NCI-H1092 treated with DMSO at 0.1 percent for 48 hours (cell line): Measurements from ENCODE around the gene FIBP.

Experiments
- DNase-seq: peaks from one replicate; lab custom pipeline; 2025; lab: John Stamatoyannopoulos, UW

FIBP gene

DNA sequence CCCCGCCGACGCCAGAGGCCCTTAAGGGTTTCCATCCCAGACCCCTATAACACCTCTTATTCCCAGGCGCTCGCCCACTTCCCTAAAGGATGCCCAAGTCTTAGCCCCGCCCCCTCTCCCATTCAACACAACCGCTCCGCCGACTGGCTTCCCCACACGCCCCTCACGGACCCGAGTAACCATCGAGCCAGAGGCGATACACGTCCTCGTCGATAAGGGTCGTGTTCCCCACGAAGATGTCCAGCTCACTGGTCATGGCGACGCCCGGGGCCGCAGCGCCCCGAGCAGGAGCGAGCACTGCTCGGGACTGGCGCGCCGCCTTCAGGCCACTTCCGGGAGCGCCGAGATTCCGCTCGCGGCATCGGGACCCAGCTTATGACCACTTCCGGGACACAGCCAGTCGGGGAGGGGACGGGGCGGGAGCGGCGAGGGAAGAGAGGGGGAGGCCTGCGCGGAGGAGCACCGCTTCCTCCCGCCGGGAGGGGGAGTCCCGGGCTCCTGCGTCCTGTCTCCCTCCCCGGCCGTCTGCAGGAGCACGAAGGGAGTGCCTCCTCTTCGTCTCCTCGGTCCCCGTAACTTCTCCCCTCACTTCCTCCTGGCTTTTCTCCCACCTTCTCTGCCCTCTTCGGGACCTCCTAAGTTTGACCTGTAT lies at the start of gene FIBP:
Gene FIBP (minus strand): TSS at position 309 of the 652 bp plus-strand sequence. CDS start 53 bp downstream, at position 256.
- DNase-seq: peak; percentile 98

DNA sequence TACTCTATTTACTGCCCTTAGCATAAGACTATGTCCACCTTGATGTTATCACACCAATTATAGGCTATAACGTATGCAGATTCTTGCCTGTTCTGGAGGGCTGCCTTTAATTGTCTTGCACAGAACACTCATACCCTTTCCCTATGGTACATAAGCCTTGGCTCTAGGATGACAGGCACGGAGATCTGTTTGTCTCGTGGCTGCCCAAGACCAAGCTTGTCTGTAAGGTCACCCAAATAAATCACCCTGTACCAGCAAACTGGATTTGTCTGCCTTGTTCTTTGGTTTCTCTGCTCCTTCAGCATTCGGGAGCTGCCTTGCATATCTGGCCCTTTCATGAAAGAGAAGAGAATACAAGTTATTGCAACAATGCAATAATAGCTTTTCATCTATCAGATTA lies 49.5 kb upstream of the FIBP start:
- DNase-seq: no peak

DNA sequence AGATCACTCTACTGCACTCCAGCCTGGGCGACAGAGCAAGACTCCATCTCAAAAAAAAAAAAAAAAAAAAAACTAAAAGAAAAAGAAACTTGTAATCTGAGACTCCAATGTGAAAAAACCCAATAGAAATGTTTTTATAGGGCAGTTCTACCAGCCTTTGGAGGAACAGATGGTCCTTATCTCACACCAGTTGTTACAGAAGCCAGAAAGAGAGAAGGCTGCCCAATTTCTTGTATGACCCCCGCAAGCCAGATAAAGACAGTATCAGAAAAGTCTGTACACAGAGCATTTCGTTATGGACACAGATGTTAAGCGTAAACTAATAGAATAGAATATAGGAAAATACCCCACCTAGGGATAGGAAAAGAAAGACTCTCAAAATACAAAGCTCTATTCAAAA lies 45.7 kb upstream of the FIBP start:
- no peak for DNase-seq

DNA sequence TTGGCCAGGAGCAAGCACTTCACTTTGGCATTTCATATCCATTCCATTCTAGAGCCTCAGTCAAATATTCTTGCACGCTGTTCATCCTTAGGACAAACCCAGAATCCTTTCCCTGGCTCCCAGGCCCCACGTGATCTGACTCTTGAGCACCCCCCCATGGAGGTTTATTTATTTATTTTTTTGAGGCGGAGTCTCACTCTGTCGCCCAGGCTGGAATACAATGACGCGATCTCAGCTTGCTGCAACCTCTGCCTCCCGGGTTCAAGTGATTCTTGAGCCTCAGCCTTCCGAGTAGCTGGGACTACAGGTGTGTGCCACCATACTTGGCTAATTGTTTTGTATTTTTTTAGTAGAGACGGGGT lies 44.3 kb upstream of the FIBP start:
- no peak for DNase-seq

DNA sequence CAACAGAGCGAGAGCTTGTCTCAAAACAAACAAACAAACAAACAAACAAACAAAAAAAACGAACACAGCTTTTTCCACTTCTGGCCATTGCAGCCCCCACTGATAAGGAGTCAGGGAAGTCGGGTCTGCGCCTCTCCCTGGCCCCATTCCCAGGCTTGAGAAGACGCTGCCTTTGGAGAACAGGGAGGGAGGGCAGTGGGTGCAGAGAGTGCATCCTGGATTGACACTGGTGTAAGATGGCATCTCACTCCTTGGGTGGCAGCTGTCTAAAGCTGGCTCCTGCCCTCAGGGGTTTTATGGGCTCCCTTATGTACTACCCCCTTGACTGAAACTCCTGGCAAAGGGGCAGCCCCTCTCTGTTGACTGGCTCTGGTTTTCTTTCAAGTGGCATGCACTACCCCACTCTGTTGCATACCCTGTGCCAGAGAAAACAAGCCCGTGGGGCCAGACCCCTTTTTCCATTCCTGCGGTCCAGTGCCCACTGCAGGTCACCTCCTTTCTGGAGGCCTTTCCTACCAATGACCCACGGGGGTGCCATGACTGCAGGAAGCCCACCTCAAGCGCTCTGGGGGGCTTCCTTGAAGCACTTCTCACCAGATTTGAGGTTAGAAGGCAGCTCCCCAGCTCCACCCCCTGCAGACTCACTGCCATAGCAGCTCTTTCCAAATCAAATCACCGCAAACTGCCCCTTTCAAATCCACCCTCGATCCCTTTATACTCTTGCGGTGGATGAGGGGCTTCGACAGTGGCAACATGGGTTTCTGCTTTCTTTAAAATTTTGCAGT lies 43.7 kb upstream of the FIBP start:
- DNase-seq: no peak

DNA sequence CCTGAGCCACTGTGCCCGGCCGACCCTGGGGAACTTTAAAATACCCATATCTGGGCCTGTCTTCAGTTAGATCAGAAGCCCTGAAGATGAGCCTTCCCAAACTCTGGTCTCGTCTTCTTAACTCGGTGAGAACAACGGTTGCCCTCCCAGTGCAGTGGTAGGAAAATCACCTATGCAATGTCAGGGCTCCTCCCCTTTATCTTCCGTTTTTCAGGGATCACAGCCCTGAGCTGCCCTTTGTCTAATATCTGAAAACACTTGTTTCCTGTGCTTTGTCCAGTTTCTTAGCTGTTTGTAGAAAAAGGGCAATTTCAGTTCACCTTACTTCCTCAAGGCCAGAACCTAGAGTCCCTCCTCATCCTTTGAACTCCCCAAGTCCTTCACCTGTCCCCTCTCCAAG lies 40.4 kb upstream of the FIBP start:
- DNase-seq: no peak

DNA sequence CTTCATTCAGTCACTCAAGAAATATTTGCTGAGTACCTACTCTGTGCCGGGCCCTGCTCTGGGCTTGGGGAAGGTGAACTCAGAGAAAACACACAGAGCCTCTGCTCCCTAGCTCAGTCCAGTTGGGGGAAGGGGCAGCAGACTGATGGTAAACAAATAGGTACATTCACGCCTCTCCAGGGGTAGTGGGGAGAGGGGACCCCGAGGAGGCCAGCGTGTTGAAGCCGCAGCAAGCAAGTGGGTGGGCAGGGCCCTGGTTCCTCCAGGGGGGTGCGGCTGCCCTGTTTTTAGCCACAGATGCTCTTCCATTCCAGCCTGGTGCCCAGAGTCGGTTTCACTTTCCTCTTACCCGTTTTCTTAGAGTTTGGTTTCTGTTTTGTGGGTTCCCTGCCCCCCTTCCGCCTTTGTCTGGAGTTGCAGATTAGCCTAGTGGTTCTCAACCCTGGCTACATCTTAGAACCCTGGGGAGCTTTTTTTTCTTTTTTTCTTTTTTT lies 39.7 kb upstream of the FIBP start:
- DNase-seq: no peak

DNA sequence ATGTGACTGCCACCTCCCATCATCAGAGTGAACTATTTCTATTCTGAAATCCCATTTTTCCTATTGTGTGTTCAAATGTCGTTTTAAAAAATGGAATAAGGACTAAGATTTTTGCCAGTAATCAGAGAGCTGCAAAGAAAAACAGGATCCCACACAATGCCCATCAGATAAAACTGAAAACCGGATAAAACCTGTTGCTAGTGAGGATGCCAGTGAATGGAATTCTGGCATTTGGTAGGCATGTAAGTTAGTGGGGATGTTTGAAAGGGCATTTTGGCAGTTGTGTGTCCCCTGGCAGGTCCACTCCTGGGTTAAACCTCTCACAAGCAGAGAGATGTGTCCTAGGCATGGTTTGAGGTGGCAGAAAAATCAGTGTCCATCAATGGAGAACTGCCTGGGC lies 37.1 kb upstream of the FIBP start:
- DNase-seq: no peak

DNA sequence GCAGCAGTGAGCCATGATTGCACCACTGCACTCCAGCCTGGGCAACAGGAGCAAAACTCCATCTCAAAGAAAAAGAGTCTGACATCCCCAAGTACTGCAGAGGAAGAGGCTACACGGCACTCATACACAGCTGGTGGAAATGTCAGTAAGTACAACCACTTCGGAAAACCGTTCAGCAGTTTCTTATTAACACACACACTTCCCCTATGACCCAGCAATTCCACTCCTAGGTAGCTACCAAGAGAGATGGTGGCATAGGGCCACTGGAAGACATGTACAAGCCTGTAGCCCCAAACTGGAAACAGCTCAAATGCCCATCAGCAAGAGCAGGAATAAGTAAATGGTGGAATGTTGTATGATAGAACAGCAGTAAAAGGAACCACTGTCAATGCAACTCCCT lies 34.3 kb upstream of the FIBP start:
- no peak for DNase-seq

DNA sequence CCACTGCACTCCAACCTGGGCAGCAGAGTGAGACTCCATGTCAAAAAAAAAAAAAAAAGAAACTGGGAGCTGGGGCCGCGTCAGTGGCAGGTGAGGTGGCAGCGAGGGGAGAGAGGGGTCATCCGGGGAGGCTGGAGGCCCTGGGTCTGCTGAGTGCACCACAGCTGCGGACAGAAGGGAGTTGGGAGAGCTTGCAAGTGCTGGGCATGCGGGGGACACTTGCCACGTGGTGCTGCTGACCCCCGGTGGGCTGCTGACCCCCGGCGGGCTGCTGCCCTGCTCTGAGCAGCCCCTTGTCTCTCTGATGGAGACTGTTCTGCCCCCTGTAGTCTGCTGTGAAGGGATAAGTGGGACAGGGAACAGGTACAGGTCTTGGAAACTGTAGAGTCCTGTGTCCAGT lies 33.6 kb upstream of the FIBP start:
- DNase-seq: no peak

DNA sequence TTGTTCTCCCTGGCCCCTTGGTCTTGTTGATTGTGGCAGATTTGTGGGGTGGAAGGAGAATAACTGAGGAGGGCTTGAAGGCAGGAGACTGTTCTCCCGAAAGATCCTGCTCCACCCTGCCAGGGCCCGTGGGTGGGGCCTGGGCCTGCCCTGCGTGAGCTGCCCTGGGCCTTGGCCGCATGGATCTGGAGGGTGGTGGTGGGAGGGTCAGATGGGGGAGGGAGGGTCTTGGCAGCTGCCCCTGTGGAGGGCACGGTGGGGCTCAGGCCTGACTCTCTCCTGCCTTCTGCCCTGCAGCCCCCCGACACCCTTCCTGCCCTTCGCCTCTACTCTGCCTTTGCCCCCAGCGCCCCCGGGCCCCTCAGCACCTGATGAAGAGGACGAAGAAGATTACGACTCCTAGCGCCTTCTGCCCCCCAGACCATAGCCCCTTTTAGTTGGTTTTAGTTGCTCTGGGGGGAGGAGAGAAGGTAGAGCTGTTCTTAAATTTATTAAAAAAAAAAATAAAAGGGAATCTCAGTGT lies 32.8 kb upstream of the FIBP start:
- DNase-seq: no peak

DNA sequence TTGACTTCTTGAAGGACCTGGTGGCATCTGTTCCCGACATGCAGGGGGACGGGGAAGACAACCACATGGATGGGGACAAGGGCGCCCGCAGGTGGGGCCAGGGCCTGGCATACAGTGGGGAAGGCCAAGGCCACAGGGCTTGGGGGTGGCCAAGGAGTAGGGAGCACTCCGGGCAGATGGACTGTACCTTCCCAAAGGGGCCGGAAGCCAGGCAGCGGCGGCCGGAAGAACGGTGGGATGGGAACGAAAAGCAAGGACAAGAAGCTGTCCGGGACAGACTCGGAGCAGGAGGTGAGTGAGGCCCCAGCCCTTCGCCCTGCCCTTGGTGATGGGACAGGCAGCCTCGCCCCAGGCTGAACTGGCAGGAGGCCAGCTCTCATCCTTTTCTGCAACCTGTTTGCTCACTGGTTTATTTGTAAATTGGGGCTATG lies 32.1 kb upstream of the FIBP start:
- no peak for DNase-seq

DNA sequence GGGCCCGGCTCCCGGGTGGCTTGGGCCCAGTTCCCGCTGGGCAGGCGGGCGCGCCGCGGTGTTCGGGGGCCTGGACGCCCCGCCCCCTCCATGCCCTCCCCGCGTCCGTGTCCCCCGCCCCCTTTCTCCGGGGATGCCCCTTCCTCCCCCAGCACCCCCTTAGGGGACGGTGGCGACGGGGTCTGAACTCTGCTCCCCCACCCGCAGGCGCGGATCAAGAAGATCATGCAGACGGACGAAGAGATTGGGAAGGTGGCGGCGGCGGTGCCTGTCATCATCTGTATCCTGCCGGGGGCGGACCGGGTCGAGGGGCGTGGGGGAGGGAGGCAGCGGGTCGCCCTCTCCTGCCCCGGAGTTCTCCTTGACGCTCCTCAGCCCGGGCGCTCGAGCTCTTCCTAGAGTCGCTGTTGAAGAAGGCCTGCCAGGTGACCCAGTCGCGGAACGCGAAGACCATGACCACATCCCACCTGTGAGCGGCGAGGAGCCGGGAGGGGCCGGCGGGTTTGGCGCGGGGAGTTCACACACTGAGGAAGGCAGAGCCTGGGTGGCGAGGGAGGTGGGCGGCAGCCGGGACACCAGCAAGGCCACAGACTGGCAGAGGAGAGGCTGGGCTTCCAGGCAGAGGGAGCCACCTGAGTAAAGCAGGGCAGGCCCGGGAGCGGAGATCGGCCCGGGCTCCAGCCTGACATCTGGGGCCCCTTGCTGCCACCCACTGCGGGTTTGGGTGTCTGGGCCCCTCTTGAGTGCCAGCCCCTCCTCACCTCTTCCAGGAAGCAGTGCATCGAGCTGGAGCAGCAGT lies 31.5 kb upstream of the FIBP start:
- DNase-seq: peak; percentile 54

DNA sequence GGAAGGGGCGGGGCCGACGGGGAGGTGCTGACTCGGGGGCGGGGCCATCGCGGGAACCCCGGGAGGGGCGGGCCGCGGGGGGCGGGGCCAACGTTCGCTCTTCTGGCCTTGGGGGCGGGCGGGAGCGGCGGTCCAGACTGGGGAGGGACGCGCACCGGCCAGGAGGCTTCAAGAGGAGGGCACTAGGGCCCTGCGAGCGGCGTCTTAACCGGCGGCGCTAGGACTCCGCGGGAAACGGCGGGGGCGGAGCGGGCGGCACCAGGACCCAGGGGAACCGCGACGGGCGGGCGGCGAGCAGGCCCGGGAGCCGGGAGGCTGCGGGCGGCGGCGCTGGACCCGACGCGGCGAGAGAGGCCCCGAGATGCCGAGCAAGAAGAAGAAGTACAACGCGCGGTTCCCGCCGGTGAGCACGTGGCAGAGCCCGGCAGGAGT lies 30.9 kb upstream of the FIBP start, which contains the start of gene DRAP1:
Gene DRAP1 (plus strand): TSS at position 286 of the 432 bp plus-strand sequence. CDS start 76 bp downstream, at position 362.
- peak; percentile 99 for DNase-seq

DNA sequence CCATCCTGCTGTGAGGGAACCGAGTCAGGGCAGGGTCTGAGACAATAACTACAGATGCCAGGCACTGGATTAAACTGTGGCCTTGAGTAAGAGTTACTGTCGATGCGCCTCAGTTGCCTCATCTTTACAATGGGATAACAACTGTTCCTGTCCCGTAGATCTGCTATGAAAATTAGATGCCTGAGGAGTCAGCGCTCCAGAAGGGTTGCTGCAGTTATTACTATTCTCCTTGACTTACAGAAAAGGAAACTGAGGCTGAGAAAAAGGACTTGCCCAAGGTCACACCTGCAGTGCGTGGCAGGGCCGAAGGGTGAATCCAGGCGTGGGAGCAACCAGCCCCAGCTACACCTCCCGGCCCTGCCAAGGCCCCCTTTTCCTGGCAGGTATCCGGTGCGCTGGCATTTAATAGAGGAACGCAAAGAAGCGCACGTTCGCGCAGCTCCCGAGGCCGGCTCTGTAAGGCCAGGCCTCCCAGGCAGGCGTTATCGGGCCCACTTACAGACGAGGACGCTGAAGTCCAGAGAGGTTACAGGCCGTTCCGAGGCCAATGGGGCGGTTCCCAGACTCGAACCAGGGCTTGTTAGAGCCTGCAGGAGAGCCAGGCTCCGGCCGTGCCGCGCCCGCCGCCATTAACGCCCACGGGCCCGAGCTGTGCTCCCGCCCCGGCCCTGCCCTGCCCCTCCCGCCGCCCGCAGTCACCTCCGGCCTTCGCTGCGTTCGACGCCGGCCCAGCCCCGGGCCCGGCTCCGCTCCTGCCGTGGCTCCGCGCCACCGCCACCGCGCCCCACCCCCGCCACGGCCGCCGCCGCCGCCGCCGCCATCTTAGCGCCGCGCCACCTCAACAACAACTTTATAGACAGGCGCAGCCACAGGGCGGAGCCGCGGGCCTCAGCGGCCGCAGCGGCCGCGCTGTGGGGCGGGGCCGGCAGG lies 30.2 kb upstream of the FIBP start, which contains the start of gene C11orf68:
Gene C11orf68 (minus strand): TSS at position 852 of the 930 bp plus-strand sequence. CDS start 31 bp downstream, at position 821.
- peak; percentile 59 for DNase-seq

DNA sequence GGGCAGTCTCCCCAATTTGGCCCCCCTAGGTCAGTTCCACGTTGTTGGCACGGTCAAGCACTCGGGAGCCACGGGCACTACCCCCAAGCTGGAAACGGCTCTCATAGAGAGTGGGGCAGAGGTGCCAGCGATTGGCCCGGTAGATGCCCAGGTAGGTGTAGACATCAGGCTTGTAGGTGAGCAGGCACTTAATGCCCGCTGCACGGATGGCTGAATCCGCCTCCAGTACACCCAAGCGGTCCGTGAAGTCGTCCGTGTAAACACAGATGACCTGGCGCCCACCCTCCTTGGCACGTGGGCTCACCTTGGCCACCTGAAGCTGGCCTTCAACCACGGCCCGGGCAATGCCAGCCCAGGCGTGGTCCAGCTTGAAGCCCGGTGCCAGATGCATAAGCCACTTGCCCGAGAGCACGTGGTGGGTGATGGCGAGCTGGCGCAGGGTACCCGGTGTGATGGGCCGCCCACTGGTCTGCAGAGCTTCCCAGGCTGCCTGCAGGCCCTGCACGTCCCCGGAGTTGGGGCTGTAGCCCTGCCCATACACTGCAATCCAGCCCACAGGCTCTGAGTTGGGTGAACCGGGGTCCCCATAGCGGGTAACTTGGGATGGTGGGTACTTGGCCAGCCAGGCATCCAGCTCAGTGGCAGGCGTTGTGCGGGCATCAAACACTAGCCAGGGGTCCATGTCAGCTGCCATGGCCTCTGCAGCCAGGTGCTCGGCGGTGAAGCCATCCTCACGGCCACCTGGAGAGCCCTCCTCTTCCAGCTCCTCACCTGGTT lies 29.4 kb upstream of the FIBP start:
- no peak for DNase-seq

DNA sequence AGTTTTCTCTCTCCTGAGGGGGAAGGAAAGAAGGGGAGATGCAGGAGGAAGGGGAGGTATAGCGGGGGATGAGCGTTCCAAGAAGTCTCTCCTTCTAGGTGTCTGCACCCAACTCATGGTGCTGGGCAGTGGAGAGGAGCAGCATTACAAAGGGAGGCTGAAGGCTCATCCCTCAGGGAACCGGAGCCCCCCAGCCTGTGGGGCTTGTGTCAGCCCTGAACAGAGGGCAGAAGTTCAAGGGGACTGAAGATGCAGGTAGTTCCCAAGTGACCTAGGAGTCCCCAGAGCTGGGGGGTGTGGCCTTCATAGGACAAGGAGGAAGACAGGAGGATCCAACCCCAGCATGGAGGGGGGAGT lies 28.8 kb upstream of the FIBP start:
- DNase-seq: no peak

DNA sequence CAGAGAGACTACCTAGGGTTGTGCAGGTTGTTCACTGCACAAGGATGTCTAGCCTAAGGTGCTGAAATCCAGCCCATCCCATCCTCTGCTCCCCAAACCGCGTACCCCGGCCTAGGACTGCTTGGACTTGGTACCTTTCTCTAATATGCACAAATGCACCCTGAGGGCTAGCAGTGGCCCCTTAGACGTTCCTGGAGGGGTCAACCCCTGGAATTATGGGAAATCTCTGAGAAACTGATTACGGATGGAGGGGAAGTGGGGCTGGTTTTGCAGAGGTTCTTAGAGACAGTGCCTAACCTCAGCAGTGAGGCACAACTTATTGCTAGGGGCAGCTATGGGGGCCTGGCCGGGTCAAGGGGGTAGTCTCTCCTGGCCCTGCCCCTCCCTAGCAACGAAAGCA lies 28.1 kb upstream of the FIBP start:
- DNase-seq: no peak

DNA sequence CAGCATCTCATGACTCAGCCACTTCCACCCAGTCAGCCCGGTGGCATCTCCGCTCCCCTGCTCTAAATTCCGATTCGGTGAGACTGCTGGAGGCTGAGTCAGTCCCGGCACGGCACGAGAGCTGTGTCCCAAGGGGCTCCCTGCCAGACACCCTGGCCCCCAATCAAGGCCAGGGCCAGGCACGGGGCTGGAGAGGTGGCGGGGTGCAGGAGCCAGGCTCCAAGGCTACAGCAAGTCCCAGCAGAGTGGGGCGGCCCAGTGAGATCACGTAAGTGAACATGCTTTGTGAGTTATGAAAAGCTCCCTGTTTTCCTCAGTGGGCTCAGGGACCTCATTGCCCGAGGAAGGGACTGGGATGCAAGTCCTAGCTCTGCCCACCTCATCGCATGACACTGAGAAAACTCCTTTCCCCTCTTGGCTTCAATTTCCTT lies 27.6 kb upstream of the FIBP start:
- DNase-seq: no peak

DNA sequence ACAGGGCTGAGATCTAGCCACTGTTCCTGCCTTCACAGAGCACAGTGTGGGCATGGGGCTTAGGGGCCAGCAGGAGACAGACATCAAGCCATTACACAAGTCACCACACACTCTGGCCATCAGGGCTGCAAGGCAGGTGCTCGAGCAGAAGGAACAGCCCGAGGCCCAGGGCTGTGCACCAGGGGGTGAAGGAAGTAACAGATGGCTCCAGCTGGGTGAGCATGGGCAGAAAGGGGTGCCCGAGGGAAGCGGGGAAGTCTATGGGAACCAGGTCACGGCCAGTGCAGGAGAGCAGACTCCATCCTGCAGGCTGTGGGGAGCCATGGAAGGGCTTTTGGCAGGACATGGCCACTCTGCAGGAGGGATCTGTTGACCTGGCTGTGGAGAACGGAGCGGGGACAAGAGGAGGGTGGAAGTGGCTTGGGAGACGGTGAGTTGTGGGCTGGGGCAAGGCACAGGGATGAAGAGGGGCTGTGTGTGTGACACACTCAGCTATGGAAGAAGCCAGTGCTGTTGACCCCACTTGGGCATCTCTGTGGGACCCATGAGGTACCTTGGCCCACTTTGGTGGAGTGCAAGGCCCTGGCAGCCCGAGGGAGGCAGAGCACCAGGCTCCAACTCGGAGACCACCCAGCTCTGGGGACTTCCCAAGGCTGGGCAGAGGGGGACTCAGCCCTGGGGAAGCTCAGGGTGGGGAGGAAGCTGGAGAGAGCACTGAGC lies 27.0 kb upstream of the FIBP start:
- DNase-seq: no peak
